HG02642 (cell line): ENCODE results near the gene WDR93.
"Not testable (repeated sequence)": the region's sequence is repeated elsewhere in the genome, so short reads cannot be mapped to it uniquely, and the experiment has no call there.

ENCODE experiments used
- ATAC-seq: cut with Tn5 transposase; IDR thresholded peaks from one replicate; pipeline ENCODE4 v1.9.1; 2021; ENCODE audit warnings: mild to moderate bottlenecking; ENCODE audit not compliant: unreplicated experiment, poor library complexity

WDR93 gene

GRCh38 chr15:89680282-89680873, 10.2 kb upstream of the WDR93 start:
- no peak for ATAC-seq

DNA sequence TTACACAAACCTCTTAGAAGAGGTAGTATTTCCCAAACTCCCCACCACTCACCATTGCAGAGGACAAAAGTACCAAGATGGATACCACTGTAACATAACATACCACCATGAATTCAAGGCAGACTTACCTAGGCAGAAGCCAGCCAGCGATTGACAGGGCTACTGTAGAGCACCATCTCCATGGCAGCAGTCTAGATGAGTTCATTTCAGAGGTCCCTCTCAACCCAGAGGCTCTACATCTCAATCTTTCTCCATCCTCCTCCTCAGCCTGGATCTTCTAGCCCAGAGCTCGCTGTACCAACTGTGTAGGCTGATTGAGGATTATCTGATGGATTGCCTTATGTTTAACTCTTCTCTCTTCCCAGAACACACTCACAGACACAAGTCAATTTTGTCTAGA, 9.5 kb upstream of the WDR93 start:
- ATAC-seq = no peak

DNA sequence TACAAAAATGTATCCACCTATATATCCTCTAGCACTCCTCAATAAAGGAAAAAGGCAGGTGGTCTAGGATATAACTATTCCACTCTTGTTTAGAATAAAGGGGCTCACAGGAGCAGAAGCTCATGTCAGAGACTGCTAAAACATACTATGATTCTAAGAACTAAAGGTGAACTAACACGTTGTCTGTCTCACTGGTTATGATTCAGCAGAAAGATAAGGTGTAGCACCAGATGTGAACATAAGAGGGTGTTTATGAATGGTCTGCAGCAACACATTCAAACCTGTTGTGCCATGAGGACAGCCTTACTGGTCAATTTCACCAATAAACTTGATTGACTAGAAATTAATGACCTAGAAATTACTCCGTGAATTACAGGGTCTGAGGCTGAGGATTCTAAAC, 4.6 kb upstream of the WDR93 start:
- ATAC-seq = no peak

- ATAC-seq = no peak
Measured at GRCh38 chr15:89686522-89686921, 4.1 kb upstream of the WDR93 start.

DNA sequence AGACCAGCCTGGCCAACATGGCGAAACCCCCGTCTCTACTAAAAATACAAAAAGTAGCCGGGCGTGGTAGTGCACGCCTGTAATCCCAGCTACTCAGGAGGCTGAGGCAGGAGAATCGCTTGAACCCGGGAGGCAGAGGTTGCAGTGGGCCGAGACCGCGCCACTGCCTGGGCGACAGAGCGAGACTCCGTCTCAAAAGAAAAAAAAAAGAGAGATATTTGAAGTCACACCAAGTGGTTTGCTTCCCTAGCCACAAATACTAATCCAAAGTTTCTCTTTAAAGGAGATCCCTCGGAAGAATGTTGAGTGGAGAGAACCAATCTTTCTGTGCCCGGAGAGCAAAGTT, 708 bp upstream of the WDR93 start:
- not testable (repeated sequence) for ATAC-seq

DNA sequence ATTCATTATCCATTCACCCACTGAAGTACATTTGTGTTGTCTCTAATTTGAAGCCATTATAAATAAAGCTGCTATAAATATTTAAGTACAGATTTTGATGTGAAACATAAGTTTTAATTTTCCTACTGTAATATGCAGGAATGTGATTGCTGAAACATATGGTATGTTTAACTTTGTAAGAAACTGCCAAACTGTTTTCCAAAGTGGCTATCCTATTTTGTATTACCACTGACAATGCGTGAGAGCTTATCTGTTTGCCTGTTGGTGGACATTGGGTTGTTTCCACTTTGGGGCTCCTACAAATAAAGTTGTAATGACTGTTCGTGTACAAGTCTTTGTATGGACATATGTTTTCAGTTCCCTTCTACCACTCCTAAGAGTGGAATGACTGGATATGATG, 2.5 kb downstream of the WDR93 start:
- no peak for ATAC-seq

DNA sequence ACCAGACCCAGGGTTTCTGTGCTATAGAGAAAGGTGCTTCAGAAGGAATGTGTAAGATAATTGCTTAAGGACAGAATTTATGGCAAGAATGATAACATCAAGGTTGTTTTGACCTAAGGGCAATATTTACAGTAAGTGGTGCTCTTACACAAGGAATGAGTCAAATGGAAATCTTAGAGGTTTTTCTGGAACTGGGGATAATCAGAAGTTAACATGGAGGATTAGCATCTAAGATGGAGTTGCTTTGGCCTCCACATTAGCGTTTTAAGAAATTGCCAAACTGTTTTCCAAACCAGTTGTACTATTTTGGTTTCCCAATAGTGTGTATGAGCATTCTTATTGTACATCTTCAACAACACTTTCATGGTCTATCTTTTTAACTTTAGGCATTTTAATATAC, 3.1 kb downstream of the WDR93 start:
- no peak for ATAC-seq

- ATAC-seq = no peak
Measured at GRCh38 chr15:89695198-89695597, 4.6 kb downstream of the WDR93 start.

DNA sequence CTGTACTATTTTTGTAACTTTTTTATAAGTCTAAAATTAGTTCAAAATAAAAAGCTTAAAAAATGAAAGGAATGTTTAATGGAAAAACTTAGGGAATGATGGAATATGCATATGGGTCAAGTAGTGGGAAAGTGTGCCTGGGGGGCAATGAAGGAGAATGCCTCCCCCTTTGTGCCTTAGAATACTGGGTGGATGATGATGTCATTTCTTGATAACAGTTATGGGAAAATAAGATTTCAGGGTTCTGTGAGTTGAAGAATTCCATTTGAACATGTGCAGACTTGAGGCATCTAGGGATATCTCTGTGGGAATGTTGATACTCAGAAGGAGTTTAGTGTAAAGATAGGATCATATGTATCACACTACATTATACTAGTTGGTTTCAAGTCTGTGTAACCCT, 13.8 kb downstream of the WDR93 start:
- ATAC-seq = no peak

DNA sequence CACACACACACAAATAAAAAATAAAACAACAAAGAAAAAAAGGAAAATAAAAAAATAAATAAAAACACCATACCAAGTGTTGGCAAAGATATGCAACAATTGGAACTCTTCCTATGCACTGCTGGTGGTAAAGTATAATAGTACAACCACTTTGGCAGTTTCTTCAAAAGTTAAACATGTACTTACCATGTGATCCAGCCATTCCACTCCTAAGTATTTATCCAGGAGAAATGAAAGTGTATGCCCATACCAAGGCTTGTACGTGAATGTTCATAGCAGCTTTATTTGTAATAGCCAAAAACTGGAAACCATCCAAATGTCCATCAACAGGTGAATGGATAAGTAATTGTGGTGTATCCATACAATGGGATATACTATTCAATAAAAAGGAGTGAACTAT, 17.0 kb downstream of the WDR93 start:
- no peak for ATAC-seq

DNA sequence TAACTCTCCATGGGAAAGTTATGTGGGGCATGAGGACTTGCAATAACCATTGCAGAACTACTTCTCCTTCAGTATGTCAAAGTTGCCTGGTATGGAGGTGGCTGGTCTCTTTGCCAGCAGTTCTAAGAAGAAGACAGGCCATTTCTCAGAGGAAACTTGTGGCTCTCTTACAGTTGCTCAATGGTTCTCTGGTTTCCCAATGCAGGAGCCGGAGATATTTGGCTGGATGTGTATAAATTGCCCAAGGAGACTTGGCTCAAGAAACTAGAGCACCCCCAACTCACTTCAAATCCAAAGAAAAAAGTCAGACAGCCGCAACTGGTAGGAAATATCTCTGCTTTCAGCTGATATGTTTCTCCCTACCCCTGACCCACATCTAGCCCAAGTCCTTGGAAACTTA, 24.2 kb downstream of the WDR93 start:
- no peak for ATAC-seq

GRCh38 chr15:89723031-89723430, 32.4 kb downstream of the WDR93 start:
- no peak for ATAC-seq

DNA sequence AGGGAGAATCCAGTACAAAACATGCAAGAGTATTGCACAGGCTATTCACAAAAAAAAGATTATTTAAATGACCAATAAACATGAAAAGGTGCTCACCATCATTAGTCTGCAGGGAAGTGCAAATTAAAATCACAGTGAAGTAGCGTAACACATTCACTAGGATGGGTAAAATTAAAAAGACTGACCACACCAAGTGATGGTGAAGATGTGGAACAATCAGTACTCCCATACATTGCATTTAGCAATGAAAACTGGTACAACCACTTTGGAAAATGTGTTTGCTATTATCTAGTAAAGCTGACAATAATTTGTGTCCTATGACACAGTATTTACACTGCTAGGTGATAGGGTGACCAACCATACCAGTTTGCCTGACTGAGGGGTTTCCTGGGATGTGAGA, 34.0 kb downstream of the WDR93 start:
- no peak for ATAC-seq

DNA sequence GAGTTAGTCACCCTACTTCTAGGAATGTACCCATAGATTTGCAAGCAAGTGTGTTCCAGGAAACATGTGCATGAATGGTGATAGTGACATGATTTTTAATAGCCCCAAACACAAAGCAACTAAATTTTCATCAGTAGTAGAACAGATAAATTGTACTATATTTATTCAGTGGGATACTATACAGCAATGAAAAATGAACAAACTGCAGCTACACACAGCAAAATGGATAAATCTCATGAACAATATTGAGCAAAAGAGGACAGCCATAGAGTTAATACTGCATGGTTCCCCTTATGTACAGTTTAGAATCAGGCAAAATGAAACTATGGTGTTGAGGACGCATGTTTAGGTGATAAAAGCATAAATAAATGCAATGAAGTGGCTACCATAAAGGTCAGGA, 34.5 kb downstream of the WDR93 start:
- no peak for ATAC-seq

DNA sequence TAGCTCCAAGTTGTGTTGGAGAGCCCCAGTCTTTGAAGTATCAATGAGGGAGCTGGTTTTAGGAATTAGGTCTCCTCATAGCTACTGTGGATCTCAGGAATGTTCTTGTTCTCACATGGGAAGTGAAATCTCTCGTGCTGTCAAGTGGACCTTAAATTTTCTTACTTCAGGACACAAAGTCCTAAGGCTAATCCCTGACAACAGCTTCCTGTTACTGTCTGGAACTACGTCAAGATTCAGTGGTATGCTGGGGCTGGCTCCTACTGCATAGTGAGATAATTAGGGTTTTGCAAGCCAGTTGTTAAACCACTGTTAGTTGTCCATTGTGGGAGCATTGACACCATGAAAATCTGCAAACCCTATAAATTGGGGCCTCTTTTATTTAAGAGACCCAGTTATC, 37.6 kb downstream of the WDR93 start:
- no peak for ATAC-seq

DNA sequence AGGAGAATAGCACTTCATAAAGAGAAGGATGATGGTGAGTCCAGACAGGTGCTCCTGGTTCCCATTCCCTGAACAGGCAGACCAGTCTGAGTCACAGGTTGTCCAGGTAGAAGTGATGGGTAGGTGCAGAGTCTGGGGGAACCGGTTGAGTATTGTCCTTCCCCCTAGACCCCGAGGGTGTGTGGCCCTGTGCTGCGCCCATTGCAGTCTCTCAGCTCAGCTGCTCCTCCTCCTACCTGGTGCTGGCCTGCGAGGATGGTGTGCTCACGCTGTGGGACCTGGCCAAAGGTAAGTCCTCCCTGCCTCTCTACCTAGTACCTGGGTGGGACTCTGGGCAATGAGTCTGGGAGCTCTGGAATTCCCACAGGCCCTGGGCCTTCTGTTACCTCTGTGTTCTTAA, 40.7 kb downstream of the WDR93 start:
- ATAC-seq = no peak

DNA sequence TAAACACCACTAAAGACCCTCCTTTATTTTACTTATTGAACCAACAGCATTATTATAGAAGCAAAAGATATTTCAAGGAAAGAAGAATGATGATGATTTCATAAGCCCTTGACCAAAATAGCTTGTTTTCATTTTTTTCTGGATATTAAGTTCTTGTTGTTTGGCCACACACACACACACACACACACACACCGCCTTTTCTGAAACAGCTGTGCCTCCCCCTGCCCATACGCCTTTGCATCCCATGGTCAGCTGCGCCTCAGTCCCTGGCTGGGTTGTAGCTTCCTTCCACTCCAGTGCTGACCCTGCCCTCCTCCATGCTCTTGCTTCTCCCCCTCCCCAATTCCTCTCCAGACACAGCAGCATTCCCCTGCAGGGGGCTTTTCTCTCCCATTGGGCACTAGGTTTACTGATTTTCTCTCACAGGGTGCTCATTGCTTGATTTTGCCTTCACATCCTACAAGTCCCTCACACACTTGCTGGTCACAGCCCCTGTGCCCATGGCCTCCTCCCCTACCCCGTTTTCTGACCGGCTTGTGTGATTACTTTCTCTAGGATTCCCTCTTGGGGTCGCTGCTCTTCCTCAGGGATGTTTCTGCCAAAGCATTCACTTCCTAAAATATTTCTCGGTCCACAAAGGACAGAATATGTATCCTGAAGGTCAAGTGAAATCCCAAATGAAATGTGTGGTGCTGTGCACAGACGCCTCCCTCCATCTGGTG, 42.0 kb downstream of the WDR93 start:
- ATAC-seq = no peak

DNA sequence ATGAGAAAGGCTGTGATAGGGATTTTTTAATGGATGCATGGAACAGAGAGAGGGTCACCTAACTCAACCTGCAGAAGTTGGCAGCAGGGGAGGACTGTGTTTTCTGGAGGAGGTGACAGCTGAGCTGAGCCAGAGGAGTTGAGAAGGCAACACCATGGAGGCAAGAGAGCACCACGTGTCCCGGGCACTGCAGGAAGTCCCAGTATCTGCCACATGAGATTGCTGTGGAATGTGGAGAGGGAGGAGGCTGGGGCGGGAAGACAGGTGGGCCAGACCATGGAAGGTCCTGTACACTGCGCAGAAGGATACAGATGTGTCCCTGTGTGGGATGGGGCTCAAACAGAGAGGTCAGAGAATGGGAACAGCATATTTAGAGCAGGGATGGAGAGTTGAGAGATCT, 45.2 kb downstream of the WDR93 start:
- no peak for ATAC-seq

DNA sequence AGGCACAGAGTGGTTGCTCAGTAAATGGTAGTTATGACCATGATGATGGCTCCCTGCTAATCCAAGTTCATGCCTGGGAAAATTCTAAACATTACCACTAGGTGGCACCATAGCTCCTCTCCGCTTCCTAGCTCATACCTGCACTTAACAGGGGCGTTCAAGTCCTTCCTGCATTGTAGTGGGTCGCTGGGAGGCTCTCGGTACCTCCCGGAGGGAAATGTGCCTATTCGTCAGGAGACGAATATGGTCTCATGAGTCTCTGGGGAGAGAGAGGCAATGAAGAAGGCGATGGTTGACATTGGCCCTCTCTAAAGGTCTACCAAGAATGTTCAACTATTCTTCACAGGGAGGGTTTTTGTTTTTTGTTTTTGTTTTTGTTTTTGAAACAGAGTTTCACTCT, 49.5 kb downstream of the WDR93 start:
- ATAC-seq = no peak

GRCh38 chr15:89743011-89743410, 52.4 kb downstream of the WDR93 start:
- no peak for ATAC-seq

- no peak for ATAC-seq
Measured at GRCh38 chr15:89743594-89743993, 53.0 kb downstream of the WDR93 start.

GRCh38 chr15:89745131-89745530, 54.5 kb downstream of the WDR93 start:
- ATAC-seq = no peak

DNA sequence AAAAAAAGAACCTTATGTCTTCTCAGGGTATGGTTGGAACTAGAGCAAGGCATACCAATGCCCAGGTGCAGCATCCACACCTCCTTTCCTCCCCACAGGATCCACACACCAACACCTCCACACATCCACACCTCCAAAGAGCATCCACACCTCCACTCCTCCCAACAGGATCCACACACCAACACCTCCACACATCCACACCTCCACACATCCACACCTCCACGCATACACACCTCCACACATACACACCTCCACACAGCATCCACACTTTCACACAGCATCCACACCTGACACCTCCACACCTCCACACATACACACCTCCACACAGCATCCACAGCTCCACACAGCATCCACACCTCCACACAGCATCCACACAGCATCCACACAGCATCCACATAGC, 55.2 kb downstream of the WDR93 start:
- no peak for ATAC-seq
